ENCODE data around the gene LEPR.

Gene LEPR

GRCh38 chr1:65419681-65420589, 533 bp upstream of the LEPR start:
- Histone ChIP-seq H3K4me1 (ENCODE audit: control insufficient read depth in 1 of 2, insufficient read depth in 1 of 2, low read depth in 1 of 2, low read length in 1 of 2) (peaks cover 31 to 33% of the 10 kb centered on the region in 2 experiments), H3K27ac (peak overlapping the region; percentile 95), H3K4me3 (ENCODE audit: low read depth in 1 of 2, low read length in 1 of 2) (peak overlapping the region; percentile 88 to 93), H3K36me3 (no peaks in the 10 kb centered on the region), H3K9me3 (no peaks in the 10 kb centered on the region), H3K27me3 (peaks cover 15% of the 10 kb centered on the region)
- TF ChIP-seq, protein P1, sequence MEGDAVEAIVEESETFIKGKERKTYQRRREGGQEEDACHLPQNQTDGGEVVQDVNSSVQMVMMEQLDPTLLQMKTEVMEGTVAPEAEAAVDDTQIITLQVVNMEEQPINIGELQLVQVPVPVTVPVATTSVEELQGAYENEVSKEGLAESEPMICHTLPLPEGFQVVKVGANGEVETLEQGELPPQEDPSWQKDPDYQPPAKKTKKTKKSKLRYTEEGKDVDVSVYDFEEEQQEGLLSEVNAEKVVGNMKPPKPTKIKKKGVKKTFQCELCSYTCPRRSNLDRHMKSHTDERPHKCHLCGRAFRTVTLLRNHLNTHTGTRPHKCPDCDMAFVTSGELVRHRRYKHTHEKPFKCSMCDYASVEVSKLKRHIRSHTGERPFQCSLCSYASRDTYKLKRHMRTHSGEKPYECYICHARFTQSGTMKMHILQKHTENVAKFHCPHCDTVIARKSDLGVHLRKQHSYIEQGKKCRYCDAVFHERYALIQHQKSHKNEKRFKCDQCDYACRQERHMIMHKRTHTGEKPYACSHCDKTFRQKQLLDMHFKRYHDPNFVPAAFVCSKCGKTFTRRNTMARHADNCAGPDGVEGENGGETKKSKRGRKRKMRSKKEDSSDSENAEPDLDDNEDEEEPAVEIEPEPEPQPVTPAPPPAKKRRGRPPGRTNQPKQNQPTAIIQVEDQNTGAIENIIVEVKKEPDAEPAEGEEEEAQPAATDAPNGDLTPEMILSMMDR (IDR thresholded peaks at IDR 0.05) = peak; percentile 29

- Histone ChIP-seq H3K27me3 (peaks cover 10% of the 10 kb centered on the region), H3K4me1 (ENCODE audit: control insufficient read depth in 1 of 2, insufficient read depth in 1 of 2, low read depth in 1 of 2, low read length in 1 of 2) (peaks cover 31 to 33% of the 10 kb centered on the region in 2 experiments), H3K27ac (peak overlapping the region; percentile 95), H3K9me3 (no peaks in the 10 kb centered on the region), H3K36me3 (peaks cover 15% of the 10 kb centered on the region), H3K4me3 (ENCODE audit: low read depth in 1 of 2, low read length in 1 of 2) (peak overlapping the region; percentile 88 to 93)
- TF ChIP-seq, protein P1 (IDR thresholded peaks at IDR 0.05) = no peak
These were observed 1.0 kb downstream of the LEPR start for GRCh38 chr1:65421351-65422025.

GRCh38 chr1:65422241-65423203, 2.1 kb downstream of the LEPR start:
- peaks cover 24% of the 10 kb centered on the region for H3K36me3 ChIP-seq
- peak overlapping the region; percentile 95 for H3K27ac ChIP-seq
- peaks cover 31 to 33% of the 10 kb centered on the region in 2 experiments for H3K4me1 ChIP-seq (ENCODE audit: control insufficient read depth in 1 of 2, insufficient read depth in 1 of 2, low read depth in 1 of 2, low read length in 1 of 2)
- H3K9me3 ChIP-seq = no peaks in the 10 kb centered on the region
- TF ChIP-seq, protein P1 (IDR thresholded peaks at IDR 0.05) = no peak
- H3K4me3 ChIP-seq (ENCODE audit: low read depth in 1 of 2, low read length in 1 of 2) = peak overlapping the region; percentile 88 to 93
- peaks cover 5% of the 10 kb centered on the region for H3K27me3 ChIP-seq

DNA sequence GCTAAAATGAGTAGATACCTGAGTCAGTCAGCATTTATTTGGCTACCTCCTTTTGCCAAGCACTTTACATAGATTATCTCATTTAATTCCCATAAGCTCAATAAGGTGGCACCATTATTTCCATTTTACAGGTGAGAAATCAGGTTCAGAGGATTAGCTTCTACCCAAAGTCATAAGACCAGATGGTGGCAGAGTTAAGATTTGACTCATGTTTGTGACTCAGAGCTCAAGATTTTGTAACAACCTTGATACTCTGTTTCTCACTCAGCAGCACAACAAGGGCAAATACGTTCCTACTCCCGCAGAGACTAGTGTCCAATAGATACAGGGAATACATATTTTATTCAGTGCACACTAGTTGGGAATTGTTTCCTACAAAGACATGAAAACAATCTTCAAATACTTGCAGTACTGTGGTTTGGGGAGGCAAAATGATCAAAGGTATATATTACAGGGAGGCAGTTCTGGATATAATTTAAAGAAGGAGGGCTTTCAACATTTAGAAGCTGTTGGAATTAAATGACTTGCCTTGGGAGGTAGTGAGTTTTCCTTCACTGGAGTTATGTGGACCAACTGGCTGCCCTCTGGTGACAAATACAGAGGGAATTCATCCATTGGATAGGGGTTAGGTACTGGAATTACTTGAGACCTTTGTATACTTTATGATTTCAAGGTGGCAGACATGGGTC, 3.6 kb downstream of the LEPR start:
- no peak overlapping the region for H3K4me3 ChIP-seq (ENCODE audit: low read depth in 1 of 2, low read length in 1 of 2)
- peaks cover 33% of the 10 kb centered on the region for H3K36me3 ChIP-seq
- H3K27me3 ChIP-seq = no peaks in the 10 kb centered on the region
- TF ChIP-seq, protein P1 (IDR thresholded peaks at IDR 0.05) = no peak
- no peak overlapping the region for H3K27ac ChIP-seq
- H3K9me3 ChIP-seq = no peaks in the 10 kb centered on the region
- H3K4me1 ChIP-seq (ENCODE audit: control insufficient read depth in 1 of 2, insufficient read depth in 1 of 2, low read depth in 1 of 2, low read length in 1 of 2) = peaks cover 31 to 33% of the 10 kb centered on the region in 2 experiments

- Histone ChIP-seq H3K36me3 (peaks cover 33% of the 10 kb centered on the region), H3K27ac (no peak overlapping the region), H3K9me3 (no peaks in the 10 kb centered on the region), H3K27me3 (no peaks in the 10 kb centered on the region), H3K4me1 (ENCODE audit: control insufficient read depth in 1 of 2, insufficient read depth in 1 of 2, low read depth in 1 of 2, low read length in 1 of 2) (peaks cover 27 to 32% of the 10 kb centered on the region in 2 experiments), H3K4me3 (ENCODE audit: low read depth in 1 of 2, low read length in 1 of 2) (no peak overlapping the region)
- TF ChIP-seq, protein P1 (IDR thresholded peaks at IDR 0.05) = no peak
These were observed 4.1 kb downstream of the LEPR start for GRCh38 chr1:65424573-65424889.

Measured in neutrophil (primary cell).